GM18517 (cell line): ENCODE data around the gene LAMC3.
"Not testable (repeated sequence)": the region's sequence is repeated elsewhere in the genome, so short reads cannot be mapped to it uniquely, and the experiment has no call there.

ENCODE experiments used
- ATAC-seq: cut with Tn5 transposase; IDR thresholded peaks from one replicate; pipeline ENCODE4 v1.9.1; 2021; ENCODE audit warnings: mild to moderate bottlenecking, moderate library complexity; ENCODE audit not compliant: unreplicated experiment

Gene LAMC3

GRCh38 chr9:131027048-131027871, 18.3 kb downstream of the LAMC3 start:
- ATAC-seq = no peak

DNA sequence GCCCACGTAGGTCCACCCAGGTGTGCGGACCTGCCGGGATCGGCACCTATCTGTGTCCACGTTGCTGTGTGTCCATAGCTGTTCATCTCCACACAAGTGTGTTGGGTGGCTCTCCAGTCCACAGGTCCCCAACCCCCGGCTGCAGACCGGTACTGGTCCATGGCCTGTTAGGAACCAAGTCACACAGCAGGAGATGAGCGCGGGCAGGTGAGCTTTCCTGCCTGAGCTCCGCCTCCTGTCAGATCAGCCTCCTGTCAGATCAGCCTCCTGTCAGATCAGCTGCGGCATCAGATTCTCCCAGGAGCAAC, 18.9 kb downstream of the LAMC3 start:
- ATAC-seq = no peak

DNA sequence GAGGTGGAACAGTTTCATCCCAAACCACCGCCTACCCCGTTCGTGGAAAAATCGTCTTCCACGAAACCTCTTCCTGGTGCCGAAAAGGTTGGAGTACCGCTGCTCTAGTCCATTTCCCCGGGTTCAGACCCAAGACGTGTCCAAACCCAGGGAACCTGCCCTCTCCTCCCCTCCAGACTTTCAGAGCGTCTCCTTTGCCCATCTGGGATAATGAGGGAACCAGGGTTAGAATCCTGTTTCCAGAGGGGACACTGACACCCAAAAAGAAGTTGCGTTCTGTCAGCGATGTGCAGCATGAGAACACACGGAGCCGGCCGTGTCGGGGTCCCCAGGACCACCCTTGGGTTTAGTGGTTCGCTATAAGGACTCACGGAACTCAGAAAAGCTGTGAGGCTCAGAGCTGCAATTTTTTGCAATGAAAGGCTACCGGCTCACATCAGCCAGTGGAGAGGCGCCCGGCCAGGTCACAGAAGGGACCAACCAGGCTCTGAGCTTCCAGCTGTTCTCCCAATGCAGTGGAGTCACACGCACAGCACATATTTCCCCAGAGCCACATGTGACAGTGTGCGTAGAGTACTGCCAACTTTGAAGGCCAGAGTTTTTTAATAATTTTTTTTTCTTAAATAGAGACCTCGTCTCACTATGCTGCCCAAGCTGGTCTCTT, 19.4 kb downstream of the LAMC3 start:
- ATAC-seq = no peak

GRCh38 chr9:131028931-131029573, 20.1 kb downstream of the LAMC3 start:
- ATAC-seq = no peak

GRCh38 chr9:131029574-131029952, 20.6 kb downstream of the LAMC3 start:
- no peak for ATAC-seq

DNA sequence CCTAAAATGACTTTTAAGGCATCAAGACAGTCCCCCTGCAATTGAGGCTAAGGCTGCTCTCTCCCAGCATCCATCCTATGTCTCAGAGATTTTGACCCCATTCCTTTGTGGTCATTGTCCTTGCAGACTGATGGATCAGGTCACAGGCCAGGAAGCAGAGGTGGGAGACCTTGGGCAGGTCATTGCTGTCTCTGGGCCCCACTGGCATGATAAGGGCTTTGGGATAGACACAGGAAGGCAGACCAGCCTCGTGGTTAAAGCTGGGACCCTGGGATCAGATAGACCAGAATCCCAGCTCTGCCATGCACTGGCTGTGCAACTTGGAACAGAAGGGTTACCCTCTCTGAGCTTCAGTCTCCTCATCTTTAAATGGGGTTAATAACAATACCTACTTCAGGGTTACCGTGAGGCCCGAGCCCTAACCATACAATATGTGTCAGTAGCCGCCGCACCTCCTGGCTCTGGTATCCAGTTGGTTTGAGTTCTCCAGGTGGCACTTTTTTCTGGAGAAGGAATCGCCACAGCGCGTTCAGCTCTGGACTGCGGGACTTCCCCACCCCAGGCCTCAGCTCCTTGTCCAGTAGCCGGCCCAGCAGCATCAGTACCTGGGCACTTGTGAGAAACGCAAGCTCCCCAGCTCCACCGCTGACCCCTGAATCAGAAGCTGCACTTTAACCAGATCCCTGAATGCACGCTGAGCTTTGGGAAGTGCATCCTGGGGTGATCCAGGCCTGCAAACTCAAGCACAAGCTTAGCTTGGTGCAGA, 21.4 kb downstream of the LAMC3 start:
- no peak for ATAC-seq

DNA sequence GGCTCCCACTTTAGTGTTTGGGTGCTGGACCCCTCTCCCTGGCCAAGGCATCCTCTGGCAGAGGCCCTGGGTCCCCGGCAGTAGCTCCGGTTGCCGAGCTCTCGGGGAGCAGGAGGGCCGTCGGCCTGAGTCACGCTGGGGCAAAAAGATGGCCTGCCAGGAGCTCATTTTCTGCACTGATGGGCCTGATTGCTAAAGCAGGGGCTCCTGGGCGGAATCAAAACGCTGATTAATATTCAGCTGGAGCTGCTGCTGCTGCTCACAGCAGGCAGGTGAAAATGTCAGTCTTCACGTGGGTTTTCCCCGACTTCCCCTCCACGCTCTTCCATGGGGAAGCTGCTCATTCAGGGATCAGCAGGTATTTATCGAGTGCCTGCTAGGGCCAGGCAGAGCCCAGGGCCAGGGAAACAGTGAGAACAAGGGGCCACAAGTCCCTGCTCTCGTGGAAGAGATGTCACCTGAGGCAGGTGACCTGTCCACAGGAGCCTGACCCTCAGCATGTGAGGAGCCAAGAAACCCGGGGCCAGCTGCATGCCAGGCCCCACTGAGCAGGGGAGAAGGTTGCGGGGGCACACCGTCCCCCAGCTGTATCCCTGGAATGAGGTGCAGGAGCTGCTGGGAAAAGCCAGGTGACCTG, 22.1 kb downstream of the LAMC3 start:
- no peak for ATAC-seq

DNA sequence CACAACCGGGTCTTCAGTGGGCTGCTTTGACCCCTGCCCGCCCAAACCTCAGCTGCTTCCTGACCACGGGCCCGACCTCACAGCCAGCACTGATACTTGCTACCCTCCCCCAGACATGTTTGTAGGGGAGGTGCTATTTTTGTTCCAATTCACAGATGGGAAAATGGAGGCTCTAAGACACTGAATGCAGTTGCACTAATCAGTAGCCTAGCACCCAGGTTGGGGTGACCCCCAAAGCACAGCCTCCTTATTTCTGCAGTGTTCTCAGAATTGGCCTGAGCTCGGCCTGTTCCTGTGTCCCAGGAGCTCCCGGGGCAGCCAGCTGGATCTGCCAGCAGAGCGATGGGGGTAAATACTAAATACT, 22.6 kb downstream of the LAMC3 start:
- ATAC-seq = no peak

DNA sequence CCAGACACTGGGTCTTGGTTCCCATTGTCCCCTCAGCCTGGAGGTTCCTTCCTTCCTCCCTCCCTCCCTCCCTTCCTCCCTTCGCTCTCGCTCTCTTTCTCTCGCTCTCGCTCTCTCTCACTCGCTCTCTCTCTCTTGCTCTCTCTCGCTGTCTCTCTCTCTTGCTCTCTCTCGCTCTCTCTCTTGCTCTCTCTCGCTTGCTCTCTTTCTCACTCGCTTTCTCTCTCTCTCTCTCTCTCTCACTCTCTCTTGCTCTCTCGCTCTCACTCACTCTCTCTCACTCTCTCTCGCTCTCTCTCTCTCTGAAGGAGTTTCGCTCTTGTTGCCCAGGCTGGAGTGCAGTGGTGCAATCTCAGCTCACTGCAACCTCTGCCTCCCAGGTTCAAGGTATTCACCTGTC, 23.4 kb downstream of the LAMC3 start:
- ATAC-seq = no peak

GRCh38 chr9:131033269-131034224, 24.6 kb downstream of the LAMC3 start:
- no peak for ATAC-seq

- no peak for ATAC-seq
These were observed 25.3 kb downstream of the LAMC3 start for GRCh38 chr9:131034268-131034667.

- not testable (repeated sequence) for ATAC-seq
These were observed 25.8 kb downstream of the LAMC3 start for GRCh38 chr9:131034749-131035148.

- ATAC-seq = no peak
These were observed 26.6 kb downstream of the LAMC3 start for GRCh38 chr9:131035548-131035947.

DNA sequence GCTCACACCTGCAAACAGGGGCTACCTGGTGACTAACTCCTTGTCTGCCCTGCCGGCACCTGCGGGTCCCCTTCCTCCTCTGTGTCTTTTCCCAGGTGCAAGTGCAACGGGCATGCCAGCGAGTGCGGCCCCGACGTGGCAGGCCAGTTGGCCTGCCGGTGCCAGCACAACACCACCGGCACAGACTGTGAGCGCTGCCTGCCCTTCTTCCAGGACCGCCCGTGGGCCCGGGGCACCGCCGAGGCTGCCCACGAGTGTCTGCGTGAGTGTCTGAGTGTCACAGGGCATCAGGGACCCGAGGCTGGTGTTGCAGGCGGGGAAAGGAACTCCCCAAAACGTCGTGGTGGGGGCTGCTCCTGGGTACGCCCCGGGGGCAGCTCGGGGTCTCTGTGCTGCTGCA, 27.1 kb downstream of the LAMC3 start:
- ATAC-seq = no peak

DNA sequence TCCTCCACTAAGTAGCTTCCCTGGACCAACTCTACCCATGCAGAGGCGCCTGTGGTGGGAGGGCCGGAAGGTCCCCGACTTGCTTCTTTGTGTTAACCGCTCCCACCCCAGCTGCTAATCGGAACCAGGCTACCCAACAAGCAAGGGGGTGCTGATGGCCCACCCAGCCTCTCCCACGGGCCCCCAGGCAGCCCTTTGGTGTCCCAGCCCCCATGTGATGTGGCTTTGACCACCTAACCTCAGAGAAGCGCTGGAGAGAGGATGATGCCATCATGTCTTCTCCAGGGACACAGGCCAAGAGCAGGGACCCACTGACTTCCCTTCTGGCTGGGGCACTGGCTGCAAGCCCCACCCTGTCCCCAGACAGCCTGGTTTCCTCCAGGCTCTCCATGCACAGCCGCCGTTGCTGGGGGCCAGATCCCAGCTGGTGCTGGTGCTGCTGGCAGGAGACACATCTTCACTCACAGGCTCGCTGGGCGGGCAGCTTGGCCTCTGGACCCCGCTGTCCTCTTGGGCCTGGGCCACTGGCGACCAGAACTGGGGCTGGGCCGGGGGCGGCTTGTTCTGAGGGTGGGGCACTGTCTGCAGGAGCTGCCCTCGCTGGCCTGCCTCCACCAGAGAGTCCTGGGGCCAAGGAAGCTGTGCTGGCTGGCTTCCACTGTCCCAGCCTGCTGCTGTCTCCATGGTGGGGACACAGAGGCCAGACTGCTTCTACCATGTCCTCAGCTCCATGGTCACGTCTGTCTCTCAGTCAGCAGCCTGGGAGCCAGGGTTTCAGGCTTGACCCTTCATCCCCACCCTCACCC, 27.8 kb downstream of the LAMC3 start:
- ATAC-seq = no peak

- ATAC-seq = no peak
These were observed 28.6 kb downstream of the LAMC3 start for GRCh38 chr9:131037335-131038255.

- ATAC-seq = no peak
These were observed 29.5 kb downstream of the LAMC3 start for GRCh38 chr9:131038256-131039128.
